ENCODE results near the gene HHAT.

DNA sequence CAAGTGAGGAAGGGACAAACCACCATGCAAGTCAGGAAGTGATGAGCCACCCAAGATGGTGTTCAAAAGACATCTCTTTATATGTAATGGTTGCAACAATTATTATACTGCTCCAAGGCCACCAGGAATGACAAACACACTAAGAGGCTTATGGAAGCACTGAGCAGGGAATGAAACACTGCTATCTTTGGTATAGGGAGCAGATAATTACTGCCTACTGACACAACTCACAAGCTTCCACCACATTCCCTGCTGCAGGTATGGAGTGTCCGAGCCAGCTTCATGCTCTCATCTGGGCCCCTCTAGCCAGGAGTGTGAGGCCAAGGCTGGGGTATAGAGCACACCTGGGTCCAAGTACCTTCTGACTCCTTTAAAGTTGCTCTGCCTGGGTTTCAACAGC is 371.4 kb downstream of the HHAT start:
- TF ChIP-seq, protein P1, sequence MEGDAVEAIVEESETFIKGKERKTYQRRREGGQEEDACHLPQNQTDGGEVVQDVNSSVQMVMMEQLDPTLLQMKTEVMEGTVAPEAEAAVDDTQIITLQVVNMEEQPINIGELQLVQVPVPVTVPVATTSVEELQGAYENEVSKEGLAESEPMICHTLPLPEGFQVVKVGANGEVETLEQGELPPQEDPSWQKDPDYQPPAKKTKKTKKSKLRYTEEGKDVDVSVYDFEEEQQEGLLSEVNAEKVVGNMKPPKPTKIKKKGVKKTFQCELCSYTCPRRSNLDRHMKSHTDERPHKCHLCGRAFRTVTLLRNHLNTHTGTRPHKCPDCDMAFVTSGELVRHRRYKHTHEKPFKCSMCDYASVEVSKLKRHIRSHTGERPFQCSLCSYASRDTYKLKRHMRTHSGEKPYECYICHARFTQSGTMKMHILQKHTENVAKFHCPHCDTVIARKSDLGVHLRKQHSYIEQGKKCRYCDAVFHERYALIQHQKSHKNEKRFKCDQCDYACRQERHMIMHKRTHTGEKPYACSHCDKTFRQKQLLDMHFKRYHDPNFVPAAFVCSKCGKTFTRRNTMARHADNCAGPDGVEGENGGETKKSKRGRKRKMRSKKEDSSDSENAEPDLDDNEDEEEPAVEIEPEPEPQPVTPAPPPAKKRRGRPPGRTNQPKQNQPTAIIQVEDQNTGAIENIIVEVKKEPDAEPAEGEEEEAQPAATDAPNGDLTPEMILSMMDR (IDR thresholded peaks at IDR 0.05; ENCODE audit: extremely low read depth in 1 of 2, insufficient read depth in 1 of 2, low read depth in 1 of 2, low read length in 2 of 2), result no peak
- TF ChIP-seq POLR2A (IDR thresholded peaks at IDR 0.05; ENCODE audit: low read depth, low read length) (no peak), EZH2 (IDR thresholded peaks at IDR 0.05; ENCODE audit: borderline replicate concordance, low read depth, low read length, severe bottlenecking) (no peak)
- TF ChIP-seq, protein P2, sequence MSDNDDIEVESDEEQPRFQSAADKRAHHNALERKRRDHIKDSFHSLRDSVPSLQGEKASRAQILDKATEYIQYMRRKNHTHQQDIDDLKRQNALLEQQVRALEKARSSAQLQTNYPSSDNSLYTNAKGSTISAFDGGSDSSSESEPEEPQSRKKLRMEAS (IDR thresholded peaks at IDR 0.05; ENCODE audit: insufficient read depth, insufficient read length), result no peak
